ENCODE data around the gene PAFAH2.

PAFAH2 gene

DNA sequence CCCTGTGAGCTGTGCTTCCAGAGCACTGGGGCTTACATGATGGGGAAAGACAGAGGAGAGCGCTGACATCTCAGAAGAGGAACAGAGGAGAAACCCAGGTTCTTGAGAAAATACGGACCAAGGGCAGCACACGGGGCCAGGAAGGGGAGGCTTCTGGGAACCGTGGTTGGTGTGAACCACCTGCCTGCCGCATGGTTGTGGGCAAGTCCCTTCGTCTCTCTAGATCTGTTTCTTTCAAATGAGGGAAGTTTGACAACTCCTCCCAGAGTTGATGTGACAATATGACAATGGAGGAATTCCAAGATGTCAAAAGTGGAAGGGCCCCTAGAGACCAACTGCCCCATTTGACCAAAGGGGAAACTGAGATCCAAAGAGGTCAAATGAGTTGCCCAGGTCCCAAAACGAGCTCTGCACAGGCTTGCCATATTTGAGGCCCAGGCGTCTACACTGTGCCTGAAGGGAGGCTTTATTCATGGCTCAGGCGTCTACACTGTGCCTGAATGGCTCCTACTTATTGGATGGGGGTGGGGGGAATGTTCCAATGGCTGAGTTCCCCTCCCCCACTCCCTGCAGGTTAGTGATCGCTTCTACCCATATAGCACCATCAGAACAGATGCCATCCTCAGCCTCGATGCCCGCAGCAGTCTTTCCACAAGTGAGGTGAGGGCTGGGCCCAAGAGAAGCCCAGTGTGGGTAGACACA, 34.9 kb upstream of the PAFAH2 start:
- in situ Hi-C loops (cut with MboI; ENCODE audit: low sequenced_read_pairs) = no loop called here

DNA sequence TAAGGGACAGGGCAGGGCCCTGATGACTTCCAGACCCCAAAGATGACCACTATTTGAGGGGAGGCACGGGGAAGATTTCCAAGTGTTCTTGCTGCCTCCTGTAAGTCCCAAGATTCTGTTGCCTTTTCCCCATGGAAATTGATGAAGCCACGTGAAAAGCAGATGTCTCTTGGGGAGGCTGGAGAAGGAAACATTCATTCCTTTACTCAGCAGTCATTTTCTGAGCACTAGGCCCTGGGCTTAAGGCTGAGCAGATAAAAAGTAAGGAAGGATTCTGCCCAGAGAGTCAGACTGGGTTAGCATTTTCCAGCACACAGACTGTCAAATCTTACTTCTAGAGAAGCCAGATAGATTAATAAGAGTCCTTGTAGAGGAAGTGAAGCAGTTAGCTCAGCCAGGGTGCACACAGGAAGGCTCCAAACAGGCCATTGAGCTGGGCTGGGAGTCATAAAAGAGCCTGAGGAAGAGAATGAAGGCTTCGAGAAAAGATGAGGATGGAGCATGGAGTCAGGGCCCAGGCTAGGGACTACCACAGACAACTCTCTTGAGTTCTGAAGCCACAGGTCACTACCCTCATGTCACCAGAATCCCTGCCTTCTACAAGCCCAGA, 33.9 kb upstream of the PAFAH2 start:
- in situ Hi-C loops (cut with MboI; ENCODE audit: low sequenced_read_pairs) = no loop called here

DNA sequence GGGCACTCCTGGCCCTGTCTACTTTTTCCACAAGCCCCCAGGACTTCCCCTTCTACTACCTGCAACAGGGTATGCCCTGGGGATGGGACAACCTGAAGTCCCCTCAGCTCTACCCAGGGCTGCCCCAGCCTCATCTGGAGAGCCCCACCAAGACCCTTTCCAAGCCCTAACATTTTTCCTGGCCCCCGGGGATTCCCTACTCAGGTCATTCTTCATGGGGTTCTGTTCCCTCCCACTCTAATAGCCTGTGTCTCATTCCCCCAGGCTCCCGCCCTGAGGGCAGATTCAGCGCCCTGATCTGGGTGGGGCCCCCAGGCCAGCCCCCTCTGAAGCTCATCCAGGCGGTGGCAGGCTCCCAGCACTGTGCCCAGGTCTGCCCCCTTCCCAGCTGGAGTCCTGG, 33.3 kb upstream of the PAFAH2 start:
- in situ Hi-C loops (cut with MboI; ENCODE audit: low sequenced_read_pairs) = no loop called here

DNA sequence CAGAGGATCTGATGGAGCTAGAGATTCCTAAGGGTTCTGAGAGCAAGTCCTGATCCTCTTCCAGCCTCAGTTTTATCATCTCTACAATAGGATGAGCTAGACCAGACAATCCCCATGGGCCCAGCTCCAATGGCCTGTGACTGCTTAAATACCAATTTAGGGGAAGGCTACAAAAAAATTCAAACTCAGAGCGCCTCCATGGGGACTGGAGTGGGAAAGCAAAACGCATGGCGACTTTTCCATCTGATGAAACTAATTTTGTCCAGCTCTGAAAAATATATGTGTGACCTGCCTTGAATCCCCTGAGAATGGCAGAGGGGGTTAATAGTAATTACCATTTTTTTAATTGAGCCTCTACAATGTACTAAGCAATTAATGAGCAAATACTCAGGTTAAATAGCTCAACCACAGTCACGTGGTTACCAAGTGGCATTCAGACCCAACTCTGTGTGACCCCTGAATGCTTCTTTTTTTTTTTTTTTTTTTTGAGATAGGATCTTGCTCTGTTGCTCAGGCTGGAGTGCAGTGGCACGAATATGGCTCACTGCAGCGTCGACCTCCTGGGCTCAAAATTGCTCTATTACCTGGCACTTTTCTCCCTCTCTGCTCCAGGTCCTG, 32.1 kb upstream of the PAFAH2 start:
- in situ Hi-C loops (cut with MboI; ENCODE audit: low sequenced_read_pairs) = no loop called here

DNA sequence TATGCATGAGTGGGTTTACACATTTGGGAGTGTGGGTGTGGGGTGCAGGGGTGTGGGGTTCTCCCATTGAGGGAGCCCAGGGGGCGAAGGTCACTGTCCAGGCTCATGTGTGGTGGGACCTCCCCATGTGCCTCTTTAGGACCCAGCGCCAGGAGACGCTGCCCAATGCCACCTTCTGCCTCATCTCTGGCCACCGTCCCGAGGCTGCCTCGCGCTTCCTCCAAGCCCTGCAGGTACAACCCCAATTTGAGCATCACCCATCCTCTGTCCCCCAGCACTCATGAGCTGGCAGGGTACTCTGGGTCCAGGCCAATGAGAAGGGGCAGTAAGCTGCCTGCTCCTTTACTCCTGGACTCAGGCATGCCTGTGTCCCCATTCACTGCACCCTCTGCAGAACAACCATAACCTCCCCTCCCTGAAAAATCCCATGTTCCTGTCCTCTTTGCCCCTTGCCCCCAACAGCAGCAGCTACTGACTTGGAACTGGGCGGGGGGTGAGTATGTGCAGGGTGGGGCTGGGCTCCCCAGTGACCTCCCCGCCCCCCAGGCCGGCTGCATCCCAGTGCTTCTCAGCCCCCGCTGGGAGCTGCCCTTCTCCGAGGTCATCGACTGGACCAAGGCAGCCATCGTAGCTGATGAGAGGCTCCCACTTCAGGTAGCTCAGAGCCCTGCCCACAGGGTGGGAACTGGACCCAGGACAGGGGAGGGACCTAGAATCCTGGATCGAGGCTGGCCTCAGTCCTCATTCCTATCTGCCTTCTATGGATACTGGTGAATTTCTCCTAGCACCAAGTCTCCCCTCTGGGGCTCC, 31.4 kb upstream of the PAFAH2 start:
- in situ Hi-C loops (cut with MboI; ENCODE audit: low sequenced_read_pairs) = no loop called here

DNA sequence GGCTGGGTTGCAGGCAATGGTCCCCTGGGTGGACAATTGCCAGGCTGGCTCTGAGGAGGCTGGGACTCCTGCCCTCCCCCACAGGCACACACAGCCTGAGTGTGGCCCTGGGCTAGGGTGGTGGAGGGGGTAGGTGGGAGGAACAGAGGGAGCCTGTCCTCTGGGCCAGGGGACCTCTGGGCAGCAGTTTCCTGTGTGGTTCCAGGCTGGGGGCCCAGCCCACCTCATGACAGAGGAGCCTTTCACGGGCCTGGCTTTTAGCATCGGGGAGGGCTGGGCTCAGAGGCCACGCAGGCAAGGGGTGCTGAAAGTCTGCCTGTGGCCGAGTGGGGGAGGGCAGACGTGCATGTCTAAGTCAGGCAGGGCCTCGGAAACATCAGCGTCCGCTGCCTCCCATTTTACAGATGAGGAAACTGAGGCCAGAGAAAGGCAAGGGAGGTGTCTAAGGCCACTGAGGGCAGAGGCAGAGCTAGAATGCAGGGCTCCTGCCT, 30.7 kb upstream of the PAFAH2 start:
- in situ Hi-C loops (cut with MboI; ENCODE audit: low sequenced_read_pairs) = no loop called here

DNA sequence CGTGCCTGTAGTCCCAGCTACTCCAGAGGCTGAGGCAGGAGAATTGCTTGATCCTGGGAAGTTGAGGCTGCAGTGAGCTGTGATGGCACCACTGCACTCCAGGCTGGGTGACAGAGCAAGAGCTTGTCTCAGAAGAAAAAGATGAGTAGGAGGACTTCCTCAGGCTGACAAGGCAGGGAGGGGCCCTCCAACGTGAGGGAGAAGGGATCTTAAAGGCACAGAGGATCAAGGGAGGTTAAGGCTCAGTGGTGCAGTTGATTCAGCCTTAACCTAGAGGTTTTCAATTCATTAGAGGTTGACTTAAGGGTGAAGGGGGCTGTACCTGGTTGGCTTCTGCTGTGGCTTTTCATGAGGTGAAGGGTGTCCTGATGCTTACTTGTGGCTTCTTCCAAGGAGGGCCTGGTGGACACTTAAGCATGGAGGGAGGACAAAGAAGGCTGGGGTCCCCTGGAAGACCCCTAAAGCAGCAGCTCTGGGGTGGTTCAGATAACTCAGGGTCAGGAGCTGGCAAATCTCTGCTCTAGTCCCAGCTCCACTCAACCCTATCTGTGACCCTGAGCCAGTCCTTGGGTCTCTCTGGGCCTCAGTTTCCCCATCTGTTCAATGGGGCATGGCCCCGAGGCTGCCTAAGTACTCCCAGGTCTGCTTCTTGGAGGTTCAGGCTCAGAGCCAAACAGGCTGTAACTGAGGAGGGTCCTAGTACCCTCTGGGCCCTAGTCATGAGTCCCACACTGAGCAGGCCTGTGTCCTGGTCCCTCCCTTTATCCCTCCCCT, 30.0 kb upstream of the PAFAH2 start:
- in situ Hi-C loops (cut with MboI; ENCODE audit: low sequenced_read_pairs) = no loop called here

DNA sequence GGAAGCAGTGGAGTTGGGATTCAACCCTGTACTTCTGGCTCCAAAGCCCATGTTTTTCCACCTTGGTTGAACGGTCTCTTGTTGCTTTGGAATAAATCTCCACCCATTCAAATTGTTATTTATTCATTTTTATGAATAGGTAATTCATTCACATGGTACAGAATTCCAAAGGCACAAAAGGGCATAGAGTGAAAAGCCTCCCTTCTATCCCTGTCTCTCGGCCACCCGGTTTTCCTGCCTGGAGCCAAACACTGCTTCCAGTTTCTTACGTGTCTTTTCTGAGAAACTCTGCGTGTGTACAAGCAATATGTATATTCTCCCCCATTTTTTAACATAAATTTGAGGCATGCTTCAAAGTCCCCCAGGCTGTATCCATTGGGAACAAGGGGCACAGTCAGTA, 27.7 kb upstream of the PAFAH2 start:
- in situ Hi-C loops (cut with MboI; ENCODE audit: low sequenced_read_pairs) = no loop called here

DNA sequence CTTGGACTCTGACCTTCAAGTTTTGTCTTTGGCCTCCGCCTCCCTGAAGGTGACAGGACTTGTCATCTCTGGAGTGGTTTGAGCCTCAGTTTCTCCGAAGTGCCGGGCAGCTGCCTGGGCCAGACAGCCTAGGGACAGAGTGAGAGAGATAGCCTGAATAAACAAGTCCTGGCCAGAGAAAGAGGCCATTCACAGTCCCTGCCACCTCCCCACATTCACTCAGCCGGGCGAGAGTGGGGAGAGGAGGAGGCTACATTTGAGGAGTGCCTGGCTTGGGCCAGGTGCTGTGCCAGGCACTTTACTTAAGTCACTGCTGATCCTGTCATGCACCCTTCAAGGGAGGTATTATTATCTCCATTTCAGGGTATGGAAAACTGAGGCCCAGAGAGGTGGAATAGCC, 27.2 kb upstream of the PAFAH2 start:
- in situ Hi-C loops (cut with MboI; ENCODE audit: low sequenced_read_pairs) = no loop called here

DNA sequence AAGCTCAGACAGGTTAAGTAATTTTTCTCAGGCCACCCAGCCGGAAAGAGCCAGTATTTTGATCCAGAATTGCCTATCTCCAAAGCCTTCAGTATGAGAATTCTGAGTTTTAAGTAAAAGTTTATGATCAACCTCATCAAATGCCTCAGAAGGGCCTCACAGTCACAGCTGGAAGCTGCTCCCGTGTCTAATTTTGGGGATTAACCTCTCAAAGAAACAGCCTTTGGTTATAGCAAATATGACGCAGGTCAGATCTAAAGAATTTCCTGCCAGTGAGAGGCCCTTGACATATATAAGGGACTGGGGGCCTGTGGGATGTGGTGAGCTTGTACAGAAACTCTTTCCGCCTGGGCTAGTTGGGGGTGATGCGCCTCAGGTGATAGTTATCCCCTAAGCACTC, 26.0 kb upstream of the PAFAH2 start:
- in situ Hi-C loops (cut with MboI; ENCODE audit: low sequenced_read_pairs) = no loop called here

DNA sequence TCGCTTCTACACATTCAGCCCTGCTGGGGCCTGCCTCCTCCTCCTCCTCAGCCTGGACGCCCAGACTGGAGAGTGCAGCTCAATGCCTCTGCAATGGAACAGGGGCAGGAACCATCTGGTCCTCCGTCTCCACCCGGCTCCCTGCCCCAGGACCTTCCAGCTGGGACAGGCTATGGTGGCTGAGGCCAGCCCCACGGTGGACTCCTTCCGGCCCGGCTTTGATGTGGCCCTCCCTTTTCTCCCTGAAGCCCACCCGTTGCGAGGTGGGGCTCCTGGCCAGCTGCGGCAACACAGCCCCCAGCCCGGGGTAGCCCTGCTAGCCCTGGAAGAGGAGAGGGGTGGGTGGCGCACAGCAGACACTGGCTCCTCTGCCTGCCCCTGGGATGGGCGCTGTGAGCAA, 25.1 kb upstream of the PAFAH2 start:
- in situ Hi-C loops (cut with MboI; ENCODE audit: low sequenced_read_pairs) = no loop called here

DNA sequence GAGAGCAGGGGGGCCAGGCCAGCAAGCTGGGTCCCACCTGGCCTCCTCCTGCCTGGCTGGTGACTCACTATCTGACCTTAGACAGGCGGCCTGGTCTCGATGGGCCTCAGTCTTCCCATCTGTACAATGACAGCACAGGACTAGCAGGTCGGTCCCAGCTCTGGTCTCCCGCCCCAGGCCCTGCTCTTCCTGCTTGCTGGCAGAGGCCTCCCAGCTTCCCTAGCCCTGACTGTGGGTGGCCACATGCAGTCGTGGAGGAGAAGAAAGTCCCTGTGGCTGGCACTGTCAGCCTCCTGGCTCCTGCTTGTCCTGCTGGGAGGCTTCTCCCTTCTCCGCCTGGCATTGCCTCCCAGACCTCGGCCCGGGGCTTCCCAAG, 24.5 kb upstream of the PAFAH2 start:
- in situ Hi-C loops (cut with MboI; ENCODE audit: low sequenced_read_pairs) = no loop called here

DNA sequence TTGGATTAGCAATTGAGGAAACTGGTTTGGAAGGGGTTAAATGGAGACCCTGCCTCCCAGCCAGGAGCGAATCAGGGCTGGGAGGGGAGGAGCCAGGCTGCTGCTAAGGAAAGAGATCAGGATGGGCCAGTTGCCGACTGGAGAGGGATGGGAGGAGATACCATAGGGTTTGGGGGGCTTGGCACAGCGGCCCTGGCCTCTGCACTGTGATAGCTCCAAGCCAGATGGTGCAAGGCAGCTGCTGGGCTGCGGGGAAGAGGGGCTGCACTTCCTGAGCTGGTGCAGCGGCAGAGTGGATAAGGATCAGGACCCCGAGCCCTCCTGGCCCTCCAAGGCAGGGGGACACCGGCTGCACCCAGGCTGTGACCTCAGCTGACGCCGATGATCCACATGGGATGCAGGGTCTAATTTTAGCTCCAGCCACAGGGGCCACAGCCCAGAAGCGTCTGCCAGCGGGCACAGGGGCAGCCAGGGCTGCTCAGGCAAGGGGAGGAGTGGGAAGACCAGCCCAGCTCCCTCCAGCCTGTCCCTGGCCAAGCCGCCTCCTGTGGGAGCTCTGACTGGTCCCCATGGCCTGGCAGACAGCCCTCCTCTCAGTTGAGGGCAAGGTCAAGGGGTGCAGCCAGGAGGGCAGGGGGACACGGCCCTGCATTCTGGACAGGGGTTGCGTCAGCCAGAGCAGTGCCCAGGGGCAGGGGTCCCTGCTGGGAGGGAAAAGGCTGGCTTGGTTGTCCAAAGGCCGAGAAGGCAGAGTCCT, 24.0 kb upstream of the PAFAH2 start, which contains the start of gene EXTL1:
Gene EXTL1 (plus strand): TSS at position 129 of the 757 bp plus-strand sequence. CDS start 872 bp downstream, outside the sequence.
- in situ Hi-C loops (cut with MboI; ENCODE audit: low sequenced_read_pairs) = no loop called here

DNA sequence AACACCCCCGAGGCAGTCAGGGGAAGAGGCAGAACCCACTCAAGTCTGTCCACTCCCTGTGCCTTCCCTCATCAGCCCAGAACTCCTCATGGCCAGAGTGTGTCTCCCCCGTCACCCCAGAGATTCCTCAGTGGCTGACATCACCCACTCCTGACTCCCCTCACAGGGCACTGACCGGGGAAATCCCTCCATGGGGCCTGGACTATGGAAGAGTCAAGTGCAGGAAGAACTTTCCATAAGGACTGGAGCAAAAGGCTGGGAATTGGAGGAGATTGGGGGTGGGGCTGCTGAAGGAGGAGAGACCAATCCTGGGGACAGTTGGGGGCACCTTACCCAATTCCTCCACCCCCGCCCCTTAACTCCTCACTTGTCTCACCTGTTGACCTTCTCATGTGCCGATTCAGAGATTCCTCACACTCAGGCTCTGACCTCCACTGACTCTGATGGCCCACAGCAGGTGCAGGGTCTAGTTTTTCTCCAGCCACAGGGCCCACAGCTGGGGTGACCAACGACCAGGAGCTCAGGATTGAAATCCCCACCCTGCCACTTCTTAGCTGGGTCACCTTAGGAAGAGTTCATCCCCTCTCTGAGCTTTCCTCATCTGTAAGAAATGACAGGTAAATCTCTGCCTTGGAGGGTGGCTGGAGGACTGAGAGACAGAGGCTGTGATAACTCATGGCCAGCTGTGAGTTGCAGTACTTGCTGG, 23.2 kb upstream of the PAFAH2 start:
- in situ Hi-C loops (cut with MboI; ENCODE audit: low sequenced_read_pairs) = no loop called here

DNA sequence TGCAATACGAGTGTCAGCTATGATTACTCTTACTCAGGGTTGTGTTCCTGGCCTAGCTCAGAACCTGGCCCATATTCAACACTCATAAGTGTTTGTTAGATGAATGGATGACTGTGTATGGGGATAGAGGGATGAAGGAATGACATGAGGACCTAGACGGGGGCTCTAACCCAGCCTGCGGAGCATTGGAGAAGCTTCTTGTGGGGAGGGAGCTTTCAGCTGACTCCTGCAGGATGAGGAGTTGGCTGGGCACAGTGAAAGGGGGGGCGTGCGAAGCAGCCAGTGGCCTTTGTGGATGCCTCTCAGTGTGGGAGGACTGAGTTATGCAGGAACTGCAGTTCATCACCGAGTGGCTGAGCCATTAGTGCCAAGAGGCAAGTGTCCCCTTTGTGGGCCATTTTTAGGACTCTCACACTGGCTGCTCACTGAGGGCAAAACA, 22.5 kb upstream of the PAFAH2 start:
- in situ Hi-C loops (cut with MboI; ENCODE audit: low sequenced_read_pairs) = no loop called here

DNA sequence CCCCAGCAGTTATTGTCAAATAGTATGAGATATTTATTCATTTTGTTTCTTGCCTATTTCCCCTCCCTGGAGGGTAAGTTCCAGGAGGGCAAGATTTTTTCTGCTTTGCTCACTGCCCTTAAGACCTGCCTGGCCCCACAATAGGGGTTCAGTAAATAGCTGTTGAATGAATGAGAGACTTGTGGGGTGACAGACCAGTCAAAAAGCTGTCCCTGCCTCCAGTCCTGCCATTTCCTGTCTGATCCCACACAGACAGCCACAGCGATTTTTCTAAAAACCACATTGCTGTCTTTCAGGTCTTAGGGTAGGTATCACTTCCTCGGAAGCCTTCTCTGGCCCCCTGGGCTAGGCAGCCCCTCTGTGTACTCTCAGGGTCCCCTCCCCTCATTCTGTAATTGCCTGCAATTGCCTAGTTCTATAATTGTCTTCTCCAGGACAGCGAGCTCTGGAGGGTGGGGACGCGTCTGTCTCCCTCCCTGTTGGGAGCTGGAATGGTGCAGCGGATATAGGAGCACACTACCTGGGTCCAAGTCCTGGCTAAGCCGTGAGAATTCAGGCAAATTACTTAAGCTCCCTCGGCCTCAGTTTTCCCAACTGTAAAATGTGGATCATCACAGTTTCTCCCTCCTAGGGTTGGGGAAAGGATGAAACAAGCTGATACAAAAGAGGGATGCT, 21.9 kb upstream of the PAFAH2 start:
- in situ Hi-C loops (cut with MboI; ENCODE audit: low sequenced_read_pairs) = no loop called here

DNA sequence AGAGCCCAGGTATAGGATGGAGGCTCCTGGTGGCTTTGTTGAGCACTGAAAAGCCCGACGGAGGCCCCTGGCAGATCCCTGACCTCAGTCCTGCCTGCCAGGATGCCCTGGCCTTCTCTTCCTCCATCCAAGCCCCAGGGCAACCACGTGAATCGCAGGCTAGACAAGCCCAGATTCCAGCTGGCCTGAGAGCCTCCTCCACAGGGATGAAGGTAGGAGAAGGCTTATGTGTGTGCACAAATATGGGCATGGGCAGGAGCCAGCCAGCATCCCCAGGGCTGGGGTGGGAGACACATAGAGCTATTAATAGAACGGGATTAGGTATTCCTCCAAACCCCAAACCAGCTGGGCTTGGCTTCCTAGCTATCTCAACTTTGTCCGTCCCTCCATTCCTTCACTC, 19.7 kb upstream of the PAFAH2 start:
- in situ Hi-C loops (cut with MboI; ENCODE audit: low sequenced_read_pairs) = no loop called here

DNA sequence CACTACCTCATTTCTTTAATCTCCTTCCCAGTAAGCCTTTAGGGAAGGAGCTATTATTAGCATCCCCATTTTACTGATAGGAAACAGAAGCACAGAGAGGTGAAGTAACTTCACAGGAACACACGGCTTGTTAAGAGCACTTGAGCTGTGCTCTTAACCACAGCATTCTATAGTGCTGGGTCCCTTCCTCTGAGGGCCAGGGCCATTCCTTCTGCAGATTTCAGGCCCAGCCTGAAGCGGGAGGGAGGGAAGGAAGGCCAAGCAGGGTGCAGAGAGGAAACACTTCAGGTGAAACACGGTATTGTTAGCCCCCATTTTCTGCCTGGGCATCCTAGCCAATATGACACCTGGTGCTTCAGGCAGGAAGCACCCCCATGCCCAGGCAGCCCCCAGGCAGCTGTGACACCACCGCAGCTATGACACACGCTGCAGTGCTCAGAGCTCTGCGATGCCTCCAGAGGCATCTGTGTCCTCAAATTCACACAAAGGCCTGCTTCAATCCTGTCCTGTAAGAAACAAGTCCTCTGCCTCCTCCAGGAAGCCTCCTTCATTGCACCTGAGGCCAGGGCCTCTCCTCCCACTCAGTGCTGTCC, 19.2 kb upstream of the PAFAH2 start:
- in situ Hi-C loops (cut with MboI; ENCODE audit: low sequenced_read_pairs) = no loop called here

Measured in HL-60/S4 (cell line).